Measurements from ENCODE around the gene TMEM132C.

The TMEM132C gene

DNA sequence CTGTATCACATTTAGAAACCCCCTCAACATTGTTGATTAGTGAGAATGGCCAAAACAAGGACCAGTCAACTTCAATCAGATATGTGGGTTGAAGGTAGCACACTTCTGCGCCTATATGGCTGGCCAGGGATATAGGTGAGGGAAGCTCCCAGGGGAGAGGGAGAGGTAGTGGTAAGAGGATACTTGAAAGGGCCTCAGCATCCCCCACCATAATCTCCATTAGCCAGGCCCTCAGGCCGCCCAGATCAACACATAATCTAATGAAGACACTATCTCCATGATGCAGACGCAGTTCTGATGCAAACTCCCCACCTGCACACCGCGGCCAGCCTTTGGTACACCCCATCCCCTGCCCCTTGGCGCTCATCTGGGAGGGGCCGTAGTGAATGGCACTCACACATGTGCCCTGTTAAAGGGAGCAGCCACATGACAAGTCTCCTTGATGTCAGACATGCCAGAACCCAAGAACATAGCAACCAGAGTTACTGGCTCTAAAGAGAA is 158.0 kb downstream of the TMEM132C start:
- no peaks in the 10 kb centered on the region for H3K27me3 Mint-ChIP-seq (ENCODE audit: low read depth)
- H3K36me3 Mint-ChIP-seq (ENCODE audit: low read depth) = no peaks in the 10 kb centered on the region
- H3K4me3 Mint-ChIP-seq = no peak overlapping the region
- H3K4me1 Mint-ChIP-seq = peaks cover 35% of the 10 kb centered on the region
- TF ChIP-seq, protein P1, sequence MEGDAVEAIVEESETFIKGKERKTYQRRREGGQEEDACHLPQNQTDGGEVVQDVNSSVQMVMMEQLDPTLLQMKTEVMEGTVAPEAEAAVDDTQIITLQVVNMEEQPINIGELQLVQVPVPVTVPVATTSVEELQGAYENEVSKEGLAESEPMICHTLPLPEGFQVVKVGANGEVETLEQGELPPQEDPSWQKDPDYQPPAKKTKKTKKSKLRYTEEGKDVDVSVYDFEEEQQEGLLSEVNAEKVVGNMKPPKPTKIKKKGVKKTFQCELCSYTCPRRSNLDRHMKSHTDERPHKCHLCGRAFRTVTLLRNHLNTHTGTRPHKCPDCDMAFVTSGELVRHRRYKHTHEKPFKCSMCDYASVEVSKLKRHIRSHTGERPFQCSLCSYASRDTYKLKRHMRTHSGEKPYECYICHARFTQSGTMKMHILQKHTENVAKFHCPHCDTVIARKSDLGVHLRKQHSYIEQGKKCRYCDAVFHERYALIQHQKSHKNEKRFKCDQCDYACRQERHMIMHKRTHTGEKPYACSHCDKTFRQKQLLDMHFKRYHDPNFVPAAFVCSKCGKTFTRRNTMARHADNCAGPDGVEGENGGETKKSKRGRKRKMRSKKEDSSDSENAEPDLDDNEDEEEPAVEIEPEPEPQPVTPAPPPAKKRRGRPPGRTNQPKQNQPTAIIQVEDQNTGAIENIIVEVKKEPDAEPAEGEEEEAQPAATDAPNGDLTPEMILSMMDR (IDR thresholded peaks at IDR 0.05; ENCODE audit: unreplicated experiment in 3 of 3) = no peak
- peak overlapping the region in 1 of 3 experiments; percentile 89 for H3K27ac Mint-ChIP-seq
- no peaks in the 10 kb centered on the region for H3K9me3 Mint-ChIP-seq

DNA sequence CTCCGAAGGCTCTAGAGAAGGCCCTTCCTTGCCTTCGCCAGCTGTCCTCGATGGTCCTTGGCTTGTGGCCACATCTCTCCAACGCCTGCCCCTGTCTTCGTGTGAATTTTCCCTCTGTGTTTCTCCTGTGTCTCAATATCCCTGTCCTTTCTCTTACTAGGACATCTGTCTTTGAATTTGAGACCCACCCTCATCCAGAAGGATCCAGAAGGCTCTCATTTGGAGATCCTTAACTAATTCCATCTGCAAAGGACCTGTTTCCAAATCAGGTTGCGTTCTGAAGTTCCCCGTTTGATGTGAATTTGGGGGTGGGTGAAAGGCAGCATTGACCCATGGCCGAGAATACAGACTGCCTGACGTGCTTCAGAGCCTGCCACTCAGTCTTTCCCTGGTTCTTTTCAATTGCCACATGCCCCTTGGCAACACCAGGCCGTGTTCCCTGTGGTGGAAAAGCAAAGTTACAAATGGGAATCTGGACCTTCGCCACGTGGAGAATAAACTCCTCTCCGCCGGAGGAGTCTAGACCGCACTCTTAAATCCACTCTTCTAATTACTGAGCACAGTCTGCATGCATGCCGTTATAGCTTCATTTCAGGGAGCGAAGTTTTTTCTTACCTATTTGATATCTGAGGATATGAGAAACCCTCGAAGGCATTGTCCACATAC is 158.8 kb downstream of the TMEM132C start:
- Mint-ChIP-seq H3K27me3 (ENCODE audit: low read depth) (no peaks in the 10 kb centered on the region), H3K27ac (peak overlapping the region; percentile 80 to 91 (median 89)), H3K9me3 (no peaks in the 10 kb centered on the region), H3K4me3 (no peak overlapping the region), H3K36me3 (ENCODE audit: low read depth) (no peaks in the 10 kb centered on the region), H3K4me1 (peaks cover 35% of the 10 kb centered on the region)
- TF ChIP-seq, protein P1 (IDR thresholded peaks at IDR 0.05; ENCODE audit: unreplicated experiment in 3 of 3) = no peak

DNA sequence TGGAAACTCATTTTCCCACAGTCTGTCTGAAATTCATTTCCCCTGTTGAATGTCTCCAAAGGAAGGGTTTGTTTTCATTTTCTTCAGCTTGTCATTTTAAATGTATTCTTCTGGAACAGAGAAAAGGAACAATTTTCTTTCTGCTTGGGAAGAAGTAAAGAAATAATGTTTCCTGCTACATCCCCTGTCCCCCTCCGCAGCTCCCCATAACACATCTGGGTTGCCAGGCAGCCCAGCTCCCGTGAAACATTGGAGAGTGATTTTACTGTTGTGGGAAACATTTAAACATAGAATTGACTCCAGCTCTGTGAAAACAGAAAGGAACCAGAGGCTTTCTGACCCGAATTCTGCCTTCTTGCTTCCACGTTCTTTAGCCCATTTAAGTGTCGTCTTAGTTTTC is 159.5 kb downstream of the TMEM132C start:
- TF ChIP-seq, protein P1 (IDR thresholded peaks at IDR 0.05; ENCODE audit: unreplicated experiment in 3 of 3) = no peak
- H3K27me3 Mint-ChIP-seq (ENCODE audit: low read depth) = no peaks in the 10 kb centered on the region
- H3K4me1 Mint-ChIP-seq = peaks cover 30% of the 10 kb centered on the region
- peak overlapping the region; percentile 5 to 31 (median 18) for H3K4me3 Mint-ChIP-seq
- no peaks in the 10 kb centered on the region for H3K36me3 Mint-ChIP-seq (ENCODE audit: low read depth)
- peak overlapping the region; percentile 80 to 91 (median 89) for H3K27ac Mint-ChIP-seq
- no peaks in the 10 kb centered on the region for H3K9me3 Mint-ChIP-seq

DNA sequence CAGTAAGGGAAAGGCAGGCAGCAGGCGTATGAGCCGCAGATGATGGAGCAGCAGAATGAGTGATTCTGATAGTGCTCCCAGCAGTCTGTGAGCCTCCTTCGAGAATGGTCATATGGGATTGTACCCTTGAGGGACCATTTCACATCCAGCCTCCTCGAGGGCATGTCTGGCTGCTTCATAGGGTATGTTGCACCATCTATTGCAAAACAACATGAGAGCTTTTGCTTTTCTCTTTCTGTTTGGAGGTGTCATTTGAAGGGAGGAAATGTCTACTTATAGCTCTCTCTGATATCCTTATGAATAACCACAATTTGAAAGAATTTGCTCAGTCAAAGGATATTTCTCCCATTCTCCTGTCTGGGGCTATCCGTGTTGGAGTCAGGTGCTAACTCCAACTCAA is 172.8 kb downstream of the TMEM132C start:
- TF ChIP-seq, protein P1 (IDR thresholded peaks at IDR 0.05; ENCODE audit: unreplicated experiment in 3 of 3) = no peak
- H3K4me1 Mint-ChIP-seq = peaks cover 33% of the 10 kb centered on the region
- H3K27me3 Mint-ChIP-seq (ENCODE audit: low read depth) = peaks cover 4% of the 10 kb centered on the region
- peaks cover 12% of the 10 kb centered on the region for H3K9me3 Mint-ChIP-seq
- peaks cover 5% of the 10 kb centered on the region for H3K36me3 Mint-ChIP-seq (ENCODE audit: low read depth)
- no peak overlapping the region for H3K27ac Mint-ChIP-seq
- H3K4me3 Mint-ChIP-seq = no peak overlapping the region

DNA sequence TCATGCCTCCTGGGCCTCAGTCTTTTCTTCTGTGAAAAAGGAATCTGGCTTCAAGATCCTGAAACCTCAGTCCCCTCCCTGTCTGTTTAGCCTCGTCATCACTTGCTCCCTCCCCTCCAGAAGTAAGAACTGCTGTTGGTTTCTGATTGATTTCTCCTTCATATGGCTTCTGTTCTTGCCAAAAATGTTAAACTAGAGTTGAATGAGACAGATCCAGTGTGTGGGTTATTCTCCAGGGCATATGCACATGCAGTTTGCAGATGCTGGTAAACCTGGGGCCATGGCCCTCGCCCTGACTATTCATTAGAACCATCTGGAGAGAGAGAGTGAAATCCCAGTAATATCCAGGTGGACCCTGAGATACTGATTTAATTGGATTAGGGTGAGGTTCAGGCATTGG is 175.1 kb downstream of the TMEM132C start:
- no peaks in the 10 kb centered on the region for H3K36me3 Mint-ChIP-seq (ENCODE audit: low read depth)
- H3K27ac Mint-ChIP-seq = peak overlapping the region in 1 of 3 experiments; percentile 49
- H3K9me3 Mint-ChIP-seq = peaks cover 4% of the 10 kb centered on the region
- no peak overlapping the region for H3K4me3 Mint-ChIP-seq
- H3K27me3 Mint-ChIP-seq (ENCODE audit: low read depth) = peaks cover 4% of the 10 kb centered on the region
- TF ChIP-seq, protein P1 (IDR thresholded peaks at IDR 0.05; ENCODE audit: unreplicated experiment in 3 of 3) = no peak
- peaks cover 51% of the 10 kb centered on the region for H3K4me1 Mint-ChIP-seq

DNA sequence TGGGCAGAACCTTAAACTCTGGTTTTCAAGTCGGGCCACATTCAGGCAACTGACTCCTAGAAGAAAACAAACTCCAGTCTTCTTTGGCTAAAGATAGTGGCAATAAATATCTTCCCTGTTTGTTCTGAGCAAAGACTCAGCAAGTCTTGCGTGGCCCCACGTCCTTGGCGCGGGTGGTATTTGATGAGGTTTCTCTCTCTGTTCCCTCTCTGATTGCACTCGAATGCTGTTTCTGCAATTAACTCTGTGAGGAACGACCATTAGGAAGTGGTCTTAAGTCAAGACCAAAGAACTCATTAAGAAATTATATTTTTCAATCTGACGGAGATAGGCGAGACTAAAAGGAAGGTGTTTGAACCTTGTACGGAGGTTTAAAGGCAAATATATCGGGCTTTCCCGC is 177.6 kb downstream of the TMEM132C start:
- Mint-ChIP-seq H3K9me3 (no peaks in the 10 kb centered on the region), H3K4me3 (peak overlapping the region in 1 of 3 experiments; percentile 31), H3K4me1 (peaks cover 51% of the 10 kb centered on the region), H3K36me3 (ENCODE audit: low read depth) (no peaks in the 10 kb centered on the region), H3K27me3 (ENCODE audit: low read depth) (no peaks in the 10 kb centered on the region), H3K27ac (peak overlapping the region in 2 of 3 experiments; percentile 53 to 64)
- TF ChIP-seq, protein P1 (IDR thresholded peaks at IDR 0.05; ENCODE audit: unreplicated experiment in 3 of 3) = no peak

Data from nephron (organoid).